ENCODE measurements around the gene ENO4.

Gene ENO4

GRCh38 chr10:116918583-116918982, 69.3 kb downstream of the ENO4 start:
- no peak for DNase-seq

- no peak for DNase-seq
Observed at GRCh38 chr10:116919164-116919563, 69.9 kb downstream of the ENO4 start.

- DNase-seq = no peak
Observed at GRCh38 chr10:116919706-116920105, 70.4 kb downstream of the ENO4 start.

GRCh38 chr10:116925056-116925455, 75.8 kb downstream of the ENO4 start:
- DNase-seq = no peak

- DNase-seq = no peak
Observed at GRCh38 chr10:116926426-116926825, 77.1 kb downstream of the ENO4 start.

- DNase-seq = no peak
Observed at GRCh38 chr10:116931806-116932205, 82.5 kb downstream of the ENO4 start.
